ENCODE results near the gene PRPF31.

Gene PRPF31

DNA sequence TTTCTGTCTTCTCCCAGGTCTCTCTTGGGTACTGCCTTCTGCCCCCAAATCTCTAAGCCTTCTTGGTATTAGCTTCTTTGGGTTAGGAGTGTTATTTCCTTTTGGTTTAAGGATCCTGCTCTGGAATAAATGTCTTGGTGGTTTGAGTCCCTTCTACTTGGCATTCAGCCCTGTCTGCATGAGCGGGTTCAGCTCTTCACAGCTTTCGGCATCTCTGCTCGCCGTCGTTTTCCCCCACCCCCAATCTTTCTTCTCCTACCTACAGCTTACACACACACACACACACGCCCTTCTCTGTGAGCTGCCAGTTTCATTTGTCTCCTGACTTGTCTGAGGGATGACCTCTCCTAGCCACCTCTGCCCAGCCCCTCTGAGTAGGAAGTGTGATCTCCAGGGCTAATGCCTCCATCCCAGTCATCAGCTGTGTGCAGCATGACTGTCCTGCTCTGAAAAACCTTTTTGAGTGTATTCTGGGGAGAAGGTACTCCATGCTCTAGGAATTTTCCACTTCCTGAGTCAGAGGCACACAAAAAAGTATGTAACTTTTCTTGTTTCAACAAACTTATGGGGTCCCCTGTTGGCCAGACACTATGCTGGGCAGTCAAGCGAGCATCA lies 26.7 kb downstream of the PRPF31 start:
- no peak for DNase-seq

DNA sequence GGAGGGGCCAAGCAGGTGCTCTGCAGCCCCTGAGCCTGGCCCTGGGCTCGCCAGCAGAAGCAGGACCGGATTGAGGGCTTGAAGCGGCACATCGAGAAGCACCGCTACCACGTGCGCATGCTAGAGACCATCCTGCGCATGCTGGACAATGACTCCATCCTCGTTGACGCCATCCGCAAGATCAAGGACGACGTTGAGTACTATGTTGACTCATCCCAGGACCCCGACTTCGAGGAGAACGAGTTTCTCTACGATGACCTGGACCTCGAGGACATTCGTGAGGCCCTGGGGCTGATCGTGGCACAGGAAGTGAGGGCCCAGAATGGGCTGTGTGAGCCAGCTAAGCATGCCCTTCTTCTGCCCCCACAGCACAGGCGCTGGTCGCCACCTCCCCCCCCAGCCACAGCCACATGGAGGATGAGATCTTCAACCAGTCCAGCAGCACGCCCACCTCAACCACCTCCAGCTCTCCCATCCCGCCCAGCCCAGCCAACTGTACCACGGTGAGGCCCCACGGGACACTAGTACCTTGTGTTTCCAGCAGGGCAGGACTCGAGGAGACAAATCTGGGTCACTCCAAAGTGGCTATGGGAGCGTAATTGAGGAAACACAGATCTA lies 30.1 kb downstream of the PRPF31 start:
- DNase-seq: no peak

DNA sequence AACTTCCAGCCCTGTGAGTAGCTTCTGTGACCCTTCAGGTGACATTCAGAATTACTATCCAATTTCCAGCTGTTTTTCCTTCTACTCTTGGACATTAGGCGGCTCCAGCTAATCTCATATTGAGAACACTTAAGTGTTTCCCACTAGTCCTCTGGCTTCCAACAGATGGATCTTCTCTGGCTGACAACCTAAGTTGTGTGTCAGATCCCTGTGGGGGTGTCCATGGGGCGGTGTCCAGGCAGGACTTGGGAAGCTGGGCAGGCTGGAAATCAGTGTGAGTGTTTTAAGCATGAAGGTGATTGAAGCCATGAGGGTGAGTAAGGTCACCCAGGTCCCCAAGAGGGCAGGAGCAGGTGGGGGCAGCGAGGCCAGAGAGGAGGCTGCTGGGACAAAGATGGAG lies 32.1 kb downstream of the PRPF31 start:
- no peak for DNase-seq

DNA sequence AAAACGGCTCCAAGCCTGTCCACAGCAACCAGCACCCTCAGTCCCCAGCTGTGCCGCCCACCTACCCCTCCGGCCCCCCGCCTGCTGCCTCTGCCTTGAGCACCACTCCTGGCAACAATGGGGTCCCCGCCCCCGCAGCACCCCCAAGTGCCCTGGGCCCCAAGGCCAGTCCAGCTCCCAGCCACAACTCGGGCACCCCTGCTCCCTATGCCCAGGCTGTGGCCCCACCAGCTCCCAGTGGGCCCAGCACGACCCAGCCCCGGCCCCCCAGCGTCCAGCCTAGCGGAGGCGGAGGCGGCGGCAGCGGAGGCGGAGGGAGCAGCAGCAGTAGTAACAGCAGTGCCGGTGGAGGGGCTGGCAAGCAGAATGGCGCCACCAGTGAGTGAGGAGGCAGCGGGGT lies 32.6 kb downstream of the PRPF31 start:
- DNase-seq: no peak

DNA sequence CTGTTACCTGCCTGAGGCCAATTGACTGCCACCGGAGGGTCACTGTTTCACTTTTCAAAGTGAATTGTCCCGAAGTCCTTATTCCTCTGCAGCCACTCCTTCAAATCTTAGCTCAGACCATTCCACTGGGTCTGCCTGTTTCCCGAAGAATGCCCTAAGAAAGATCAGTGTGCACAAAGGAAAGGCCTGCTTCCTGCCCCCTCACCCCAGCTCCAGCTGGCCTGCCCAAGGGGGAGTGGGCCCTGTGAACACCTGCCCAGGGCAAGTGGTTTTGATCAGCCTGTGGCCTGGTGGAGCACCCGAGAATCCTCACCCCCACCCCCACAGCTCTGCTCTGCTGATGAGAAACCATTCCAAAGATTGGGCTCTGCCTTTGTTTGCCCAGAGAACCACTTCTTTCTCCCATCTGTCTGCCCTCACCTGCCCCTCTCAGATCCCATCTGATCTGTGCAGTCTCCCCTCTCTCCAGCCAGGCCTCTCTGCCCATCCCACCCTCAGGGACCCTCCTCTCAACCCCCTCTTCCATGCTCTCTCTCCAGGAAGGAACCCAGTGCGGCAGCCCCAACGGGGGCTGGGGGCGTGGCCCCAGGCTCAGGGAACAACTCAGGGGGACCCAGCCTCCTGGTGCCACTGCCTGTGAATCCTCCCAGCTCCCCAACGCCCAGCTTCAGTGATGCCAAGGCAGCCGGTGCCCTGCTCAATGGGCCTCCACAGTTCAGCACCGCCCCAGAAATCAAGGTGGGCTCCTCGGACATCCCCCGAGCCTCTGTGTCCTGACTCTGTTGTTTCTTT lies 33.7 kb downstream of the PRPF31 start:
- no peak for DNase-seq

DNA sequence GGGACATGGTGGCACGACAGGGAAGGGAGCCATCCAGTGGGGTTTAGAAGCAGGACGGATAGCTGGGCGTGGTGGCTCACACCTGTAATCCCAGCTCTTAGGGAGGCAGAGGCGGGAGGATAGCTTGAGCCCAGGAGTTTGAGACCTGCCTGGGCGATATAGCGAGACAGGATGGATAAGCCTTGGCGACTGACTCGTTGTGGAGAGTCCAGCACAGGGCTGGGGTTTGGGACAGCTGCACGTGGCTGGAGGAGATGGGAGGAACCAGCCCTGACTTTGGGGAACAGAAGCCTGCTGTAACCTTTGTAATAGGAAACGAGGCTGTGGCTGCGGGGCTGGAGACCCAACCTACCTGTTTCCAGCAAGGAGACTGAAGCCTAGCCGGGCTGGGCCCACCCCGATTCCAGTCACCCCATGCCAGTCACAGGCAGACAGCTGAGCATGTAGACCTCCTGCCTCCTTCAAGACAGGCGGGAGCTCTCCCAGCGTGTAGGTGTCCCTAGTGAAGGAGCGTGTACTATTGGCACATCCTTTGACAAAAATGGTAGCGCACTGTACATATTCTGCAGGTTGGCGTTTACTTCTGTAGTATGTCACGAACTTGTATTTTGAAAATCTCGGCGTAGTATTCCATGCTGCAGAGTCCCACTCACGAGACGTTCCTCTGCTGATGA lies 35.9 kb downstream of the PRPF31 start:
- no peak for DNase-seq

DNA sequence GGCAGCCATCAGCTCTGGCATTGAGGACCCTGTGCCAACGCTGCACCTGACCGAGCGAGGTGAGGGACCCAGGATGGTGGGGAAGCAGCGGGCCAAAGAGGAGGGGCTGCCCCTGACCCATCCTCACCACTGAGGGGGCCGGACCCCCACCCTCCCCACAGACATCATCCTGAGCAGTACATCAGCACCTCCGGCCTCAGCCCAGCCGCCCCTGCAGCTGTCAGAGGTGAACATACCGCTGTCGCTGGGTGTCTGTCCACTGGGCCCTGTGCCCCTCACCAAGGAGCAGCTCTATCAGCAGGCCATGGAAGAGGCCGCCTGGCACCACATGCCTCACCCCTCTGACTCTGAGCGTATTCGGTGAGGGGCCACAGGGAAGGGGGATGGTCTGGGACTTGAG lies 36.7 kb downstream of the PRPF31 start:
- no peak for DNase-seq

DNA sequence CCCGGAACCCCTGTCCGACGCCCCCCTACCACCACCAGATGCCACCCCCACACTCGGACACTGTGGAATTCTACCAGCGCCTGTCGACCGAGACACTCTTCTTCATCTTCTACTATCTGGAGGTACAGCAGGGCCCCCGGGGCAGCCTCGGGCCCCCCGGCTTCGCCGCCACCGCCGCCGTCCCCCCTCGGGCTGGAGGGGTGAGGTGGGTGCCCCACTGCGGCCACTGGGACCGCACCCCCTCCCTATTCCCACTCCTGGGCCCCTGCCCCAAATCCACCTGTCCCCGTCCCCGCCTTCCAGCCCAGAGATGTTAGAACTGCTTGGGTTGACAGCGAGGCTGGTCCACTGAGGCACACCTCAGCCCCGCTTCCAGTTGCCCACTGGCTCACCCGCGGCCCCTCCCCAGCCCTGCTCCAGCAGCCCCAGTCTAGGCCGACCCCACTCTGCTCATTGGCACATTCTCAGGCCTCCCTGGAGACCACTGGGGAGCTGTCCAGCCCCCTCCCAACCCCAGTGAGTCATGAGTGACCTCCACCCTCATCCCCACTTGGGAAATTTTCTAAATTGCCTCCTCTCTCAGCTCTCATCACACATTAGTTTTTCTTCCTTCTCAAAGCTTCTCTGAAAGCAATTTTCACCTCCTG lies 37.4 kb downstream of the PRPF31 start:
- DNase-seq: no peak

DNA sequence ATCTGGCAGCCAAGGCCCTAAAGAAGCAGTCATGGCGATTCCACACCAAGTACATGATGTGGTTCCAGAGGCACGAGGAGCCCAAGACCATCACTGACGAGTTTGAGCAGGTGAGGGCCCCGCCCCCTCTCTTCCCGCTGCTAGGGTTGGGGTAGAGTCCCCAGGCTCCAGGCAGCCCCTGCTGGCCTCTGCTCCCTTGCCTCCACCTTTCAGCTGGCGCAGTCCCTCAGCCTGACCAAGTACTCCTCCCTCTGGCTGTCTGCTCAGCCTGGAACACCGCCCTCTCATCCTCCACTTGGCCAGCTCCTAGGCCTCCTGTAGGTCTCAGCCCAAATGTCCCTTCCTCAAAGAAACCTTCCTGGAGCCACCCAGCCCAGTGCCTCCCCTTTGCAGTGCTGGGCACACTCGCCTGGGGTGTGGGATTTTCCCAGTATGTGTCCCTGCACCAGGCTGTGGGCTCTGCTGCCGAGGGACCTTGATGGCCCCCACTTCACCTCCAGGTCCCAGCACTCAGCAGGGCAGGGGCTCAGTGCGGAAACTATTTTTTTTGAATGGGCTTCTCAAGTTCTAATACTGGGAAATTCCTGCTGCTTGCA lies 38.3 kb downstream of the PRPF31 start:
- DNase-seq: no peak

DNA sequence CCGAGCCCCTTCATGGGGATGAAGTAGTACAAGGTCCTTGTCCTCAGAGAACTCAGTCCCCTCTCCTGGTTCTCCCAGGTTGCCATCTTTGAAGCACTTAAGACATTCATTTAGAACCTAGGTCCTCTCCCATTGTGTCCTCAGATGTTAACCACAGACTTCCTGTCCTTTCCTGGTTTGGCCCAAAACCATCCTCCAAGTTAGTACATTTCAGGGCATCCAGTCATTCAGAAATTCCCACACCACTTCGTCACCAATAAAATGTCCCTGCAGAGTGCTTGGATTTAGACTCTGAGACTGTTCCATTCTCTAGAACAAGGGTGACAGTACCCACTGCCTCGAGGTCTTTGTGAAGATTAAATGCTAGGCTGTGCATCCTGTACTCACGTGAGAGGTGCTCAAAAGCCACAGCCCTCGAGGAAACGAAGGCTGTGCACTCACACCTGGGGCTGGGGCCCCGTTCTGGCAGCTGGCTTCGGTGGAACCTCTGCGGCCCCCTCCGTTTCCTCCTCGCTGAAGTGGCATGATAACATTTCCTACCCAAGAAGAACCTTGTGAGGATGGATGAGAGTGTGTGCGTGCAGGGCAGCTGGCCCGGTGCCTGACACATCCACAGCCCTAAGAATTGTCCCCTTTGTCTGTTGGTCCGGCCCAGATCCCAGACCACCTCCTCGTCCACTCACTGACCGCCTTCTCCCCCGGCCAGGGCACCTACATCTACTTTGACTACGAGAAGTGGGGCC lies 39.2 kb downstream of the PRPF31 start:
- no peak for DNase-seq

DNA sequence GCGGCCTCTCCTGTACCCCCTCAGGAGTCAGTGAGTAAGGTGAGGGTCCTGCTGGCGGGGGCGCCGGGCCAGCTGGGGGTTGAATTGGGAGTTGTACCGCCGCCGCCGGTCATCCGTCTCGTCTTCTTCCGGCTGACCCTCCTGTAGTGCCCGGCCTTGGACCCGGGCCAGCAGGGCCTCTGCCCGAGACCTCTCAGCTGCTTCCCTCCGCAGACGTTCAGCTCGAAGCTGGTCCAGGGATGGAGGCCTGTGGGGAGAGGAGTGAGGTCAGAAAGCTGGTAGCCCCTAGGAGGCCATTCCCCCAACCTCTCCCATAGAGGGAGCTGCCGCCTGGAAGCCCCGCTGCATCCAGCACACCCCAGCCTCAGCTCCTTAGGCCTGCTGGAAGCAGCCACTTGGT lies 40.1 kb downstream of the PRPF31 start:
- DNase-seq: no peak

DNA sequence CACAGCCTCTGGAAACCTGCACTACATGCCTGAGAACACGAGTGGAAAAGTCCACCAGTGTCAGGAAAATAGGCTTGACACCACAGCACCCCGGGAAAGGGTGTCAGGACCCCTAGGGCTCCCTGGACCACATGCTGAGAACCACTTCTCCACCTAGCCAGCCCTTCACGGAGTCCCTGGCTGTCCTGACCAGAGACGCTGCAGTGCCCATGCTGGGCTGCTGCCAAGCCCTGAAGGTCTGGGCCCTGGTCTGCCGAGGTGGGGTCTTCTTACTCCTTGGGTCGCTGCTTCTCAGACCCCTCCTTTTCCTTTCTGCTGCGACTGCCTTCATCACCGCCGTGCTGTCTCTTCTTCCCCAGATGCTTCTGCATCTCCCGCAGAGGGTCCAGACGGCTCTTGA lies 40.9 kb downstream of the PRPF31 start:
- DNase-seq: no peak

DNA sequence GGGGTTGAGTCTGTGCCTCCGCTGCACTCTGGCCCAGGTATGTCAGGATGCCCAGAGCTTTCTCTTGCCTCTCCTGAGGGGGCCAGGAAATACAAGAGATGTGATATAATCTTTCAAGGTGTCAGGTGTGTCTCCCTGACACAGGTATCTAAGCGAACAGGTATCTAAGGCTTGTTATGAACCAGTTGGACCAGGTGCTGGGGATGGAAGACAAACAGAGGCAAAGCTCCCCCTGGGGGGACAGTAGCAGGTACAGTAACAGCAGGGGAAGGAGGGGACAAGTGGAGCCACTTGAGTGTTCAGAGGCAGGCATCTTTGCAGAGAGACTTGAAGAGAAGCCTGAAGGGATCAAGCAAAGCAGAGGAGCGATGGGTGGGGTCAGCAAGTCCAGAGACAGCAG lies 41.4 kb downstream of the PRPF31 start:
- no peak for DNase-seq

DNA sequence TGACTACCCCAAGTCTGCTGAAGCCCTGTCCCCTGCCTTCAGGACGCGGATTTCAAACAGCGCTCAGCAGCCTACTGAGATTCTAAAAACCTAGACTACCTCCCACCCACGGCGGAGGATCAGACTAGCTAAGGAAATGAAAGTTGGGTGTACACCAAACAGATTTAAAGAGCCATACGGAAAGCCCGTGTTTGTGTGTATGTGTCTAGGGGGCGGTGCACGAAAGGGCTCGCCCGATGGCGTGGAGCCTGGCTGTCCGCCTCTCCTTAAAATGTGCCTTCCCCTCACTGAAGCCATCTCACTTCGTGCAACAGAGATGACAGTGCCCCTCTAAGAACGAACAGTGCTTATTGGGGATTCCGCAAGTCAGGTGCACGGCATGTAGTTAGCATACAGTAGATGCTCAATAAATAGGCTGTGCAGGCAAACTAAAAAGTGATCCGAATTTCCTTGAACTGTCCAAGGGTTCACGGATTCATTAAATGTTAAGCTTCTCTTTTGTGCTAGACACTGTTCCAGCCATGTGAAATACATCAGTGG lies 43.3 kb downstream of the PRPF31 start:
- no peak for DNase-seq

DNA sequence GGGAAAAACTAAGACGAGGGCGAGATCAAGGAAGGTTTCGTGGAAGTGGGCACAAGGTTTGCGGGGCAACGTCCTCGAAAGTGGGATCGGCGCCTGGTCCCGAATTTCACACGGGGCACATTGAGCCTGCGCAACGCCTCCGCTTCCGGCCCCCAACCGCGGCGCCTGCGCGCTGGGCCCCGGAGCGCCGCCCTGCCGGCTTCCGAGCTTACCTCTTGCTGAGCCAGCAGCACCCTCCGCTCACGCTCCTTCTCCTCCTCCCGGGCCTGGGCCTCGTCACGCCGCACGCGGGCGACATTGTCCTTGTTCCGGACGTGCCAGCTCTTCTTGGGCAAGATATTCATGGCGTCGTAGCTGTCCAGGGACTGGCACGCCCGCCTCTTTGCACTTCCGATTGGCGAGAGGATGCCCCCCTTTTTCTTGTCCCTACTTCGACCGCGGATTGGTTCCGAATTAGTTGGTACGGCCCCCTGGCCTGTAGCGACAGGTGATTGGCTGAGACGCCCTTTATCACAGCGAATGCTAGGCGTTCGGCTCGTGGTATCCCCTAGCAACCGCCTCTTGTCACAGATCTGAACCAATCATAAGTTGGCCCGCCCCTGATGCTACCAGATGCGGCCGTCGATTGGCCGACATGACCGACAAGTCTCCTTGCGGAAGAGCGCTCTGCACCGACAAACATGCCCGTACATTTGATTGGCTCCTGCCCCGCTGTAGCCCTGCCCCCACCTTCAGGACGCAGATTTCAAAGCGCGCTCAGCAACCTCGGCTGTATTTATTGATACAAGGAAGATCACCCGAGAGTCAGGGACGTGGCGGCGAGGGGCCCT lies 44.0 kb downstream of the PRPF31 start, which contains the start of gene LENG1:
LENG1 (minus strand) TSS at position 370 of the 830 bp plus-strand sequence; CDS start at position 344, 26 bp downstream.
- peak; percentile 89 to 100 for DNase-seq

DNA sequence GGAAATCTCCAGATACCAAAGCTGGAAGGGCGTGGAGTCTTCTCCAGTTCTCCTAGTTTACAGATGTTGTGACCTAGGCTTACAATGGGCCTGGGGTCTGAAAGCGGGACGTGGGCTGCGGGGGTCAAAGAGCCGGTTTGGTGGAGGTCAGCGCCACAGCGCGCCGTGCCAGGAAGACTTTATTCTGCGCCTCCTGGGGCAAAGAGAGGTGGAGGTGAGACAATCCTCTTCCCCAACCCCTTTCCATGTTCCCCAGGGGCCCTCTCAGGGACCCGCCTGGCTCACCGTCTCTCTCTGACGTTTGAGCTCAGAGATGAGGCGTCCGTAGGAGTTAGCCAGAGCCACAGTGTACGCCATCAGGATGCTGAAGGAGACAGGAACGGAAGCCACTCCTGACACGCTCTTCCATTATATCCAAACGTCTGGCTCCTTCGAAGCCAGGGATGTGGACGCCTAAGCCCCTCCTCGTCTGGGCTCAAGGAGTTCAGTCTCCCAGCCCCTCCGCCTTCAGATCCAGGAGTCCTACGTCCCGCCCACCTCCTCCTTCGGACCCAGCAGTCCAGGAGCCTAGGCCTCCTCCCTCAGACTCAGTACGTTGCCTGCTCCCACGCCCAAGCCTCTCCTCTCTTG lies 44.7 kb downstream of the PRPF31 start:
- no peak for DNase-seq

DNA sequence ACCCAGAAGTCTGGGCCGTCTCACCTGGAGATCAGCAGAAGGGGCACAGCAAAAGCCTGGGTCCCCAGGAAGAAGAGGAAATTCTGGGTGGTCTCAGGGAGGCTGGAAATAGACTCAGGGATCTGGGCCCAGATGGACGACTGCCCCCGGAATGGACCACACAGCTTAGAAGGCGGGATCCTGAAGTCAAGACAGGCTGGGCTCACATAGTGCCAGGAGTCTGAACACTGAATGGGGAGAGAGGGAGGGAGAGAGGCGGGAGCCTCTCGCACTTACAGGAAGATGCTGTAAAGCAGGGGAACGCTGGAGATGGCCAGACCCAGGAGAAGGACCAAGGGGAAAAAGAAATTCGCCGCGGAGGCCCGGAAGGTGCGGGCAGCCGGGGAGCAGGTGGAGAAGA lies 45.3 kb downstream of the PRPF31 start:
- no peak for DNase-seq

DNA sequence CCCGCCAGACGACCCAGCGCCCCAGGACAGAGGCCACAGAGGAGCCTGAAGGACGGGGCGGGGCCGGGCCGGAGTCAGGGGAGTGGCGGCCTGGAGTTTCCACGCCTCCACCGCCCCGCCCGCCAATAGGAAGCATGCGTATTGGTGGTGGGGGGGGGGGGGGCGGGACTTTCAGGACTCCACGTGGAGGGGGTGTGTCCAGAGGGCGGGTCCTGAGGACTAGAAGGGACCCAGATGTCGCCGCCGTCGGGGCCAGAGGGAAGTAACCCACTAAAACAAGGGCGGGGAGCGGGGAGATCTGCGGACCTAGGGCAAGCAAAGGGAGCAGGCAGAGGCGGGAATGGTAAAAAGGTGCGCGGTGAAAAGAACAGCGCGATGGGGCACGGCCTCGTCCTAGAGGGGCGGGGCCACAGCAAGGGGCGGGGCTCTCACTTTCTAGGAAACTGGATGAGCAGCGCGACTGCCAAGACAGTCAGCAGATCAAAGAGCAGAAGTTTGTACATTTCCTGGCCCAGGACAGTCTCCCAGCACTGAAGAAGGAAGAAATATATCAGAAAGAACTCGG lies 46.8 kb downstream of the PRPF31 start:
- peak; percentile 83 to 85 for DNase-seq

DNA sequence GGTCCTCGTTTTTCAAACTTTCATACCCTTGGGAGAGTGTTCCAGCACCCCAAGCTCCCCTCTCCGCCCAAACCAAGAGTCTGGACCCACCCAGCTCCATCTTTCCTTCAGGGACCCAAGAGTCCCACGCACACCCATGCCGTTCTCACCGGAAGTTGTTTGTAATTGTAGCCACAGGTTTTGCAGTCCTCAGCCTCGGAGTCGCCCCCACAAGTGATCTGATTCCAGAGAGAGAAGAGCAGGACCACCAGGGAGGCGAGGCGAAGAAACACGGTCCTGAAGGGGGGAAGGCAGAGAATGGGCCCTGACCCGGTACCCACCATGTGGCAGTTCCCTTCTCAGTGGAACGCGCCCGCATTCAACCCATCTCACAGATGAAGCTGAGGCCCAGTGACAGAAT lies 47.3 kb downstream of the PRPF31 start:
- DNase-seq: no peak

All from bone marrow (tissue), 2 donors.